HepG2 (cell line): ENCODE results near the gene GNG12. TPM values are rescaled to one million over a fixed set of nuclear protein-coding genes. Genes with fewer than 3 reads are reported as not detected.

Experiments used
- ATAC-seq: fragments of 200-7000 bp; cut with Tn5 transposase; 3 replicates; pipeline ENCODE4 v1.9.1; 2020; ENCODE audit warnings: mild to moderate bottlenecking, moderate library complexity
- BruUV-seq: library from RNA; stranded (reverse); fragments of 400-500 nt; replicated peaks from 2 replicates; lab custom pipeline; 2021; lab: Mats Ljungman, UMichigan
- CTCF ChIA-PET: fragments of 300-600 bp; formaldehyde crosslinking; extraction: SDS; loops from one replicate; lab custom pipeline; 2021; ENCODE audit warnings: low total read pairs, inconsistent platforms, low intra/inter-chr PET ratio; lab: Yijun Ruan, JAX
- POLR2A ChIA-PET: fragments of 350-600 bp; sonication (Branson Sonifier 250); formaldehyde crosslinking; loops from one replicate; lab custom pipeline; 2020; ENCODE audit warnings: antibody characterized with exemption, inconsistent platforms; lab: Yijun Ruan, JAX
- DNase-seq: peaks from one replicate; pipeline ENCODE4 v3.0.0-alpha.2; 2015; ENCODE audit warnings: low spot score
- FAIRE-seq: peaks from 3 replicates; lab custom pipeline; 2011; peaks lifted over from hg19 to GRCh38; lab: Jason Lieb, UNC
- H2AFZ ChIP-seq: one replicate; pipeline ENCODE4 v1.6.1; 2011; ENCODE audit warnings: low read length, inconsistent platforms
- H3K27ac ChIP-seq: fragments of 300-600 bp; 3 replicates; pipeline ENCODE4 v1.8.0; 2011; ENCODE audit warnings: mixed run types, mild to moderate bottlenecking, mixed read lengths, low read length, inconsistent platforms; ENCODE audit not compliant: insufficient read depth; ENCODE audit errors: extremely low read length
- H3K27me3 ChIP-seq, 2 experiments: fragments of 200-600 bp in 1 of 2; 2 replicates in 1 of 2; 3 replicates in 1 of 2; pipeline versions ENCODE4 v1.6.0 to v1.8.0; 2011; ENCODE audit warnings: low read length in 2 of 2, mild to moderate bottlenecking in 2 of 2, moderate library complexity in 2 of 2, inconsistent platforms in 1 of 2; ENCODE audit not compliant: insufficient read depth in 2 of 2, control insufficient read depth in 1 of 2
- H3K36me3 ChIP-seq, 2 experiments: fragments of 200-600 bp in 1 of 2; replicated peaks in 1 of 2; 2 replicates in 1 of 2; 3 replicates in 1 of 2; pipeline versions ENCODE4 v1.5.1 to v1.8.0; 2011; ENCODE audit warnings: low read length in 2 of 2, inconsistent platforms in 1 of 2; ENCODE audit not compliant: insufficient read depth in 2 of 2, control insufficient read depth in 1 of 2
- H3K4me1 ChIP-seq: 2 replicates; pipeline ENCODE4 v1.5.1; 2012; ENCODE audit warnings: low read length, inconsistent platforms; ENCODE audit not compliant: insufficient read depth
- H3K4me2 ChIP-seq: 2 replicates; pipeline ENCODE4 v1.6.0; 2011; ENCODE audit warnings: low read depth, low read length, inconsistent platforms
- H3K4me3 ChIP-seq, 3 experiments: fragments of 200-600 bp in 1 of 3; sonication (generic), shearing (Covaris generic) in 1 of 3; replicated peaks in 1 of 3; 2 replicates each; pipeline ENCODE4 v1.5.1; 2011 to 2016; ENCODE audit warnings: low read length in 3 of 3, inconsistent platforms in 2 of 3, low read depth in 2 of 3, mild to moderate bottlenecking in 2 of 3, control low read depth in 1 of 3, mixed read lengths in 1 of 3; ENCODE audit not compliant: insufficient read depth in 1 of 3
- H3K79me2 ChIP-seq: one replicate; pipeline ENCODE4 v1.6.1; 2011; ENCODE audit warnings: low read length, inconsistent platforms; ENCODE audit not compliant: insufficient read depth
- H3K9ac ChIP-seq: 2 replicates; pipeline ENCODE4 v1.6.0; 2011; ENCODE audit warnings: mild to moderate bottlenecking, low read depth, low read length, inconsistent platforms; ENCODE audit not compliant: insufficient read depth
- H3K9me3 ChIP-seq: 2 replicates; pipeline ENCODE4 v1.5.1; 2012; ENCODE audit warnings: mild to moderate bottlenecking, low read length
- H4K20me1 ChIP-seq: 2 replicates; pipeline ENCODE4 v1.6.0; 2011; ENCODE audit warnings: inconsistent platforms, mild to moderate bottlenecking, low read length, moderate library complexity; ENCODE audit not compliant: insufficient read depth
- GFI1 ChIP-seq: sonication (generic); formaldehyde crosslinking; IDR thresholded peaks from 2 replicates; pipeline ENCODE4 v1.5.0; 2020; ENCODE audit warnings: missing genetic modification reagents, mild to moderate bottlenecking, borderline replicate concordance
- HOXA5 ChIP-seq: sonication (generic); formaldehyde crosslinking; IDR thresholded peaks from 2 replicates; pipeline ENCODE4 v1.4.0; 2020; ENCODE audit warnings: missing genetic modification reagents
- KDM6A ChIP-seq: IDR thresholded peaks from 2 replicates; pipeline ENCODE4 v1.6.1; 2016; ENCODE audit warnings: low read depth
- SRSF4 ChIP-seq: fragments of 200-400 bp; formaldehyde crosslinking; IDR thresholded peaks from one replicate; pipeline ENCODE4 v1.6.1; 2018; ENCODE audit warnings: mild to moderate bottlenecking, low read depth, low read length, moderate library complexity; ENCODE audit not compliant: poor library complexity, severe bottlenecking
- TGIF2 ChIP-seq: IDR thresholded peaks from 2 replicates; pipeline ENCODE4 v1.6.1; 2016; ENCODE audit warnings: control low read depth, missing compliant biosample characterization
- ZNF234 ChIP-seq: sonication (generic); formaldehyde crosslinking; conservative IDR thresholded peaks from 2 replicates; pipeline ENCODE4 v1.5.1; 2020; ENCODE audit warnings: mild to moderate bottlenecking, missing genetic modification reagents
- ZNF775 ChIP-seq: sonication (generic); formaldehyde crosslinking; IDR thresholded peaks from 2 replicates; pipeline ENCODE4 v1.4.0; 2020; ENCODE audit warnings: missing genetic modification reagents, mild to moderate bottlenecking, moderate library complexity, borderline replicate concordance
- WGBS: methylation state at CpG from one replicate; pipeline ENCODE4 v1.1.6; 2017; ENCODE audit warnings: low lambda C conversion rate; 5-methylcytosine and 5-hydroxymethylcytosine counted together
- in situ Hi-C: cut with HindIII; loops from 2 replicates; pipeline ENCODE4 v1.10.0; 2017; ENCODE audit warnings: low pct_unique_long_range_greater_than_20kb; ENCODE audit not compliant: extremely low pct_ligation_motif_present
- intact Hi-C: fragments of 100-400 bp; cut with micrococcal nuclease; formaldehyde crosslinking; loops from one replicate; pipeline ENCODE4 v1.10.0; 2022; ENCODE audit not compliant: unreplicated experiment
- polyA plus RNA-seq, 8 experiments: library from polyadenylated mRNA; depleted of rRNA in 3 of 8; stranded (reverse) in 7 of 8; unstranded in 1 of 8; fragments of >200 nt; fragmentation: Illumina TruSeq in 4 of 8; extraction: Trizol in 4 of 8; gene quantifications; 2 replicates each; pipeline versions ENCODE4 v1.2.1 to v1.2.3, GENCODE V29; 2011 to 2016; ENCODE audit warnings: low read depth in 4 of 8, missing spikeins in 1 of 8, mixed read lengths in 1 of 8; ENCODE audit not compliant: insufficient read depth in 1 of 8
- total RNA-seq, 5 experiments: library from RNA; depleted of rRNA; stranded (reverse); fragments of >200 nt; fragmentation: Illumina TruSeq; extraction: Trizol; gene quantifications; 2 replicates each; pipeline ENCODE4 v1.2.3, GENCODE V29; 2016; ENCODE audit warnings: low read depth in 1 of 5
- TF ChIP-seq, protein P1 (sequence below): sonication (generic); formaldehyde crosslinking; IDR thresholded peaks from 2 replicates; pipeline ENCODE4 v1.8.0; 2022; ENCODE audit warnings: low read depth, missing genetic modification reagents
- TF ChIP-seq, protein P2 (sequence below): sonication (generic); formaldehyde crosslinking; IDR thresholded peaks from 2 replicates; pipeline ENCODE4 v1.4.0; 2020; ENCODE audit warnings: missing genetic modification reagents
- TF ChIP-seq, protein P3 (sequence below): sonication (generic); formaldehyde crosslinking; IDR thresholded peaks from 2 replicates; pipeline ENCODE4 v1.4.0; 2020; ENCODE audit warnings: missing genetic modification reagents
- TF ChIP-seq, protein P4 (sequence below): sonication (generic); formaldehyde crosslinking; IDR thresholded peaks from 2 replicates; pipeline ENCODE4 v1.4.0; 2020; ENCODE audit warnings: missing genetic modification reagents
- TF ChIP-seq, protein P5 (sequence below): IDR thresholded peaks from 2 replicates; pipeline ENCODE4 v1.6.1; 2016; ENCODE audit warnings: low read depth, borderline replicate concordance

Gene GNG12
- total and polyA plus RNA-seq, 2 of the 13 experiments (the other 11 are each of a cell fraction or from before 2014, with no cell fraction given): 0.11 TPM

DNA sequence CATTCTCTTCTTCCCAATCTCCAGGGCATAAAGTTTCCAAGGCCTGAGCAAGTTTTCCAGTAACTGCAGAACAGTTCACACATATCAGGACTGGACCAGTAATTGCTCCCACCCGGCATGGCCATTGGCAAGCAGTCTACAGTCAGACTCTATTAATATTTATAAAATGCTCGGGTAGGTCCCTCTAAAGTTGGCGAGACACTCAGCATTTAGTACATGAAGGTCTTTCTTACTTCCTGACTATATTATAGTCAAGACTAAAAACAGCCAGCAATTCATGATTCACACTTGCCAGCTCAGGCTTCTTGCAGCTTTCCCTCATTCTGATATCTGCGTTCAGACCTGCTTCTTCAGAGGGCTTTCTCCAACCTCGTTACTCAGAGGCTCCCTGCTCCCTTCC is 122.8 kb downstream of the GNG12 start:
- H3K4me2 ChIP-seq: no peak overlapping the region
- peaks cover 47% of the 10 kb centered on the region for H3K4me1 ChIP-seq
- H3K27ac ChIP-seq: no peak overlapping the region
- no peak overlapping the region for H3K9ac ChIP-seq
- POLR2A ChIA-PET: no interaction called here
- 44% methylated on average over 5 of the region's 5 CpGs for WGBS
- H3K79me2 ChIP-seq: no peaks in the 10 kb centered on the region
- no peak for ATAC-seq
- FAIRE-seq: no peak
- CTCF ChIA-PET: no interaction called here
- H3K4me3 ChIP-seq: no peak overlapping the region
- no peak overlapping the region for H2AFZ ChIP-seq
- BruUV-seq: no TSS peak
- intact Hi-C loops: no loop called here
- in situ Hi-C loops: no loop called here
- DNase-seq: no peak
- no peaks in the 10 kb centered on the region for H4K20me1 ChIP-seq
- no peaks in the 10 kb centered on the region for H3K36me3 ChIP-seq
- H3K9me3 ChIP-seq: no peaks in the 10 kb centered on the region
- TF ChIP-seq, protein P1, sequence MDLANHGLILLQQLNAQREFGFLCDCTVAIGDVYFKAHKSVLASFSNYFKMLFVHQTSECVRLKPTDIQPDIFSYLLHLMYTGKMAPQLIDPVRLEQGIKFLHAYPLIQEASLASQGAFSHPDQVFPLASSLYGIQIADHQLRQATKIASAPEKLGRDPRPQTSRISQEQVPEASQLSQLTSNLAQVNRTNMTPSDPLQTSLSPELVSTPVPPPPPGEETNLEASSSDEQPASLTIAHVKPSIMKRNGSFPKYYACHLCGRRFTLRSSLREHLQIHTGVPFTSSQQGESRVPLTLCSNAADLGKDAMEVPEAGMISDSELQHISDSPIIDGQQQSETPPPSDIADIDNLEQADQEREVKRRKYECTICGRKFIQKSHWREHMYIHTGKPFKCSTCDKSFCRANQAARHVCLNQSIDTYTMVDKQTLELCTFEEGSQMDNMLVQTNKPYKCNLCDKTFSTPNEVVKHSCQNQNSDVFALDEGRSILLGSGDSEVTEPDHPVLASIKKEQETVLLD (CRISPR knock-in tag): no peak
- TF ChIP-seq, protein P2, sequence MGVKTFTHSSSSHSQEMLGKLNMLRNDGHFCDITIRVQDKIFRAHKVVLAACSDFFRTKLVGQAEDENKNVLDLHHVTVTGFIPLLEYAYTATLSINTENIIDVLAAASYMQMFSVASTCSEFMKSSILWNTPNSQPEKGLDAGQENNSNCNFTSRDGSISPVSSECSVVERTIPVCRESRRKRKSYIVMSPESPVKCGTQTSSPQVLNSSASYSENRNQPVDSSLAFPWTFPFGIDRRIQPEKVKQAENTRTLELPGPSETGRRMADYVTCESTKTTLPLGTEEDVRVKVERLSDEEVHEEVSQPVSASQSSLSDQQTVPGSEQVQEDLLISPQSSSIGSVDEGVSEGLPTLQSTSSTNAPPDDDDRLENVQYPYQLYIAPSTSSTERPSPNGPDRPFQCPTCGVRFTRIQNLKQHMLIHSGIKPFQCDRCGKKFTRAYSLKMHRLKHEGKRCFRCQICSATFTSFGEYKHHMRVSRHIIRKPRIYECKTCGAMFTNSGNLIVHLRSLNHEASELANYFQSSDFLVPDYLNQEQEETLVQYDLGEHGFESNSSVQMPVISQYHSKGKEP: no peak
- TF ChIP-seq TGIF2: no peak
- no peak for TF ChIP-seq GFI1 (CRISPR knock-in tag)
- TF ChIP-seq, protein P3, sequence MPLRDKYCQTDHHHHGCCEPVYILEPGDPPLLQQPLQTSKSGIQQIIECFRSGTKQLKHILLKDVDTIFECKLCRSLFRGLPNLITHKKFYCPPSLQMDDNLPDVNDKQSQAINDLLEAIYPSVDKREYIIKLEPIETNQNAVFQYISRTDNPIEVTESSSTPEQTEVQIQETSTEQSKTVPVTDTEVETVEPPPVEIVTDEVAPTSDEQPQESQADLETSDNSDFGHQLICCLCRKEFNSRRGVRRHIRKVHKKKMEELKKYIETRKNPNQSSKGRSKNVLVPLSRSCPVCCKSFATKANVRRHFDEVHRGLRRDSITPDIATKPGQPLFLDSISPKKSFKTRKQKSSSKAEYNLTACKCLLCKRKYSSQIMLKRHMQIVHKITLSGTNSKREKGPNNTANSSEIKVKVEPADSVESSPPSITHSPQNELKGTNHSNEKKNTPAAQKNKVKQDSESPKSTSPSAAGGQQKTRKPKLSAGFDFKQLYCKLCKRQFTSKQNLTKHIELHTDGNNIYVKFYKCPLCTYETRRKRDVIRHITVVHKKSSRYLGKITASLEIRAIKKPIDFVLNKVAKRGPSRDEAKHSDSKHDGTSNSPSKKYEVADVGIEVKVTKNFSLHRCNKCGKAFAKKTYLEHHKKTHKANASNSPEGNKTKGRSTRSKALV (CRISPR knock-in tag): no peak
- TF ChIP-seq SRSF4: no peak
- TF ChIP-seq ZNF775 (CRISPR knock-in tag): no peak
- no peak for TF ChIP-seq ZNF234 (CRISPR knock-in tag)
- TF ChIP-seq, protein P4, sequence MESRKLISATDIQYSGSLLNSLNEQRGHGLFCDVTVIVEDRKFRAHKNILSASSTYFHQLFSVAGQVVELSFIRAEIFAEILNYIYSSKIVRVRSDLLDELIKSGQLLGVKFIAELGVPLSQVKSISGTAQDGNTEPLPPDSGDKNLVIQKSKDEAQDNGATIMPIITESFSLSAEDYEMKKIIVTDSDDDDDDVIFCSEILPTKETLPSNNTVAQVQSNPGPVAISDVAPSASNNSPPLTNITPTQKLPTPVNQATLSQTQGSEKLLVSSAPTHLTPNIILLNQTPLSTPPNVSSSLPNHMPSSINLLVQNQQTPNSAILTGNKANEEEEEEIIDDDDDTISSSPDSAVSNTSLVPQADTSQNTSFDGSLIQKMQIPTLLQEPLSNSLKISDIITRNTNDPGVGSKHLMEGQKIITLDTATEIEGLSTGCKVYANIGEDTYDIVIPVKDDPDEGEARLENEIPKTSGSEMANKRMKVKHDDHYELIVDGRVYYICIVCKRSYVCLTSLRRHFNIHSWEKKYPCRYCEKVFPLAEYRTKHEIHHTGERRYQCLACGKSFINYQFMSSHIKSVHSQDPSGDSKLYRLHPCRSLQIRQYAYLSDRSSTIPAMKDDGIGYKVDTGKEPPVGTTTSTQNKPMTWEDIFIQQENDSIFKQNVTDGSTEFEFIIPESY: no peak
- no peak for TF ChIP-seq HOXA5
- TF ChIP-seq, protein P5, sequence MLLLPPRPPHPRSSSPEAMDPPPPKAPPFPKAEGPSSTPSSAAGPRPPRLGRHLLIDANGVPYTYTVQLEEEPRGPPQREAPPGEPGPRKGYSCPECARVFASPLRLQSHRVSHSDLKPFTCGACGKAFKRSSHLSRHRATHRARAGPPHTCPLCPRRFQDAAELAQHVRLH (CRISPR knock-in tag): no peak
- no peak for TF ChIP-seq KDM6A (CRISPR knock-in tag)
- peaks cover 0 to 18% of the 10 kb centered on the region in 2 experiments; a peak in 1 of 5 replicates for H3K27me3 ChIP-seq
